ENCODE results near the gene RNF112. TPM values are rescaled to one million over a fixed set of nuclear protein-coding genes. Genes with fewer than 3 reads are reported as not detected.

The RNF112 gene
- total and polyA plus RNA-seq, 2 of the 8 experiments (the other 6 are each of a cell fraction or from before 2014, with no cell fraction given), result 1.1 to 2.2 TPM

DNA sequence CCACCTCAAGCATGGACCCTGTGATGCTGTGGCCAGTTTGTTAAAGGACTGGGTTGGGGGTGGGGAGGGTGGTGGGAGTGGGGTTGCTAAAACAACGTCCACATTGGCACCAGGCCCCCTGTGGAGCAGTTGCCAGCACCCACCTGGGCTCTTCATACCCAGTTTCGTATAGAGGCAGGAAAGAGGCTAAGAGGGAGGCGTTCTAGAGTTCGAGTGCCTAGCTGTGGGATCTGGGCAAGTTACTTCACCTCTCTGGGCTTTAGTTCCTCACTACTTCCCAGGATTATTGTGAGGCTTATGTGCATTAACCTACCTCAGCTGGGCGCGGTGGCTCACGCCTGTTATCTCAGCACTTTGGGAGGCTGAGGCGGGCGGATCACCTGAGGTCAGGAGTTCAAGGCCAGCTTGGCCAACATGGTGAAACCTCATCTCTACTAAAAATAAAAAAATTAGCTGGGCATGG, 25.5 kb upstream of the RNF112 start:
- H3K4me1 ChIP-seq (replicated peaks in 1 of 4; ENCODE audit: control insufficient read depth in 3 of 4, insufficient read depth in 4 of 4, low read length in 3 of 4), result peaks cover 4 to 16% (median 12%) of the 10 kb centered on the region in 4 experiments

More for the DNA sequence above, 25.5 kb upstream of the RNF112 start:
- CTCF ChIA-PET (ENCODE audit: partially characterized antibody), result interaction anchor here (1.0 to 2.1 kb wide), 7 partner anchors 14 to 381 kb away, joined by 3 to 12 read pairs (median 5); partner anchors contain the start of gene B9D1
- Histone ChIP-seq H2BK15ac (ENCODE audit: low read length) (no peak overlapping the region), H3K4me3 (ENCODE audit: extremely low read depth in 1 of 4, insufficient read depth in 2 of 4, low read depth in 3 of 4, low read length in 4 of 4) (no peak overlapping the region), H3K27me3 (replicated peaks in 1 of 4; ENCODE audit: control insufficient read depth in 3 of 4, extremely low read depth in 1 of 4, insufficient read depth in 3 of 4, low read length in 3 of 4) (no peaks in the 10 kb centered on the region), H3K9me3 (ENCODE audit: insufficient read depth in 2 of 2, low read depth in 1 of 2, low read length in 1 of 2) (no peaks in the 10 kb centered on the region), H4K8ac (ENCODE audit: extremely low read depth, insufficient read depth, low read length) (no peak overlapping the region), H3K36me3 (ENCODE audit: control insufficient read depth in 2 of 4, insufficient read depth in 4 of 4, low read length in 3 of 4) (peaks cover 29 to 48% (median 36%) of the 10 kb centered on the region in 4 experiments), H4K5ac (ENCODE audit: insufficient read length, low read depth, low read length) (no peak overlapping the region), H3K18ac (ENCODE audit: extremely low read depth, low read length) (no peak overlapping the region), H3K79me2 (ENCODE audit: control insufficient read depth in 1 of 2, insufficient read depth in 2 of 2, low read length in 2 of 2) (peaks cover 0 to 9% of the 10 kb centered on the region in 2 experiments; a peak in 2 of 4 replicates), H3K23ac (ENCODE audit: insufficient read length) (no peak overlapping the region), H2BK5ac (ENCODE audit: low read depth, low read length) (no peak overlapping the region), H3K23me2 (ENCODE audit: low read depth, low read length) (peaks cover 3% of the 10 kb centered on the region; the same call in 1 of the 2 replicates), H4K20me1 (replicated peaks in 1 of 2; ENCODE audit: control insufficient read depth in 1 of 2, insufficient read depth in 2 of 2, low read length in 2 of 2) (peaks cover 3 to 19% of the 10 kb centered on the region in 2 experiments), H2AK5ac (ENCODE audit: low read depth, low read length) (no peak overlapping the region), H3K4me2 (ENCODE audit: insufficient read depth in 1 of 2, low read depth in 2 of 2, low read length in 2 of 2) (no peak overlapping the region), H3K27ac (ENCODE audit: low read depth, low read length) (no peak overlapping the region), H2BK12ac (ENCODE audit: low read depth, low read length) (no peak overlapping the region), H2BK120ac (replicated peaks; ENCODE audit: low read depth, low read length) (no peak overlapping the region), H3K56ac (replicated peaks; ENCODE audit: insufficient read length, low read depth, low read length) (no peak overlapping the region), H3K14ac (ENCODE audit: insufficient read length) (no peak overlapping the region), H4K91ac (replicated peaks; ENCODE audit: insufficient read length, low read length) (no peak overlapping the region), H3K9ac (replicated peaks in 1 of 4; ENCODE audit: extremely low read depth in 1 of 4, low read depth in 3 of 4, low read length in 3 of 4) (no peak overlapping the region), H3K79me1 (ENCODE audit: low read depth, low read length) (peaks cover 5% of the 10 kb centered on the region), H3K4ac (replicated peaks; ENCODE audit: insufficient read length, low read depth, low read length) (no peak overlapping the region), H2AFZ (ENCODE audit: low read length) (no peak overlapping the region), H2BK20ac (ENCODE audit: low read length) (no peak overlapping the region)
- FAIRE-seq (no peak), DNase-seq (ENCODE audit: low read depth in 1 of 2, low spot score in 2 of 2) (no peak)
- WGBS, 2 experiments (ENCODE audit: extremely low coverage in 1 of 2, insufficient coverage in 1 of 2, insufficient read length in 1 of 2, insufficient replicate concordance in 2 of 2, low coverage in 1 of 2, low lambda C conversion rate in 2 of 2, missing lambda C conversion rate in 1 of 2), result 85% methylated on average over 8 of the region's 9 CpGs; no CpG with 5 or more reads in 1 of the 2 experiments
- POLR2A ChIA-PET (ENCODE audit: partially characterized antibody), result interaction anchor here (0.6 to 2.7 kb wide), 11 partner anchors 7 to 608 kb away, joined by 3 to 23 read pairs (median 5); partner anchors contain the start of gene MAPK7
- TF ChIP-seq TAF1 (IDR thresholded peaks at IDR 0.05; ENCODE audit: low read depth, low read length) (no peak), NRF1 (IDR thresholded peaks at IDR 0.05; ENCODE audit: low read depth, low read length) (no peak), TEAD4 (IDR thresholded peaks at IDR 0.05; ENCODE audit: low read depth, low read length) (no peak), MAFK (IDR thresholded peaks at IDR 0.05; ENCODE audit: low read depth, low read length) (no peak), SP1 (IDR thresholded peaks at IDR 0.05; ENCODE audit: low read depth, low read length) (no peak), CBX5 (IDR thresholded peaks at IDR 0.05; ENCODE audit: low read depth, low read length) (no peak), KDM4A (IDR thresholded peaks at IDR 0.05; ENCODE audit: low read depth, low read length, severe bottlenecking) (no peak), ASH2L (IDR thresholded peaks at IDR 0.05; ENCODE audit: low read length) (no peak), TBP (IDR thresholded peaks at IDR 0.05; ENCODE audit: low read depth, low read length) (no peak)
- TF ChIP-seq, protein P1, sequence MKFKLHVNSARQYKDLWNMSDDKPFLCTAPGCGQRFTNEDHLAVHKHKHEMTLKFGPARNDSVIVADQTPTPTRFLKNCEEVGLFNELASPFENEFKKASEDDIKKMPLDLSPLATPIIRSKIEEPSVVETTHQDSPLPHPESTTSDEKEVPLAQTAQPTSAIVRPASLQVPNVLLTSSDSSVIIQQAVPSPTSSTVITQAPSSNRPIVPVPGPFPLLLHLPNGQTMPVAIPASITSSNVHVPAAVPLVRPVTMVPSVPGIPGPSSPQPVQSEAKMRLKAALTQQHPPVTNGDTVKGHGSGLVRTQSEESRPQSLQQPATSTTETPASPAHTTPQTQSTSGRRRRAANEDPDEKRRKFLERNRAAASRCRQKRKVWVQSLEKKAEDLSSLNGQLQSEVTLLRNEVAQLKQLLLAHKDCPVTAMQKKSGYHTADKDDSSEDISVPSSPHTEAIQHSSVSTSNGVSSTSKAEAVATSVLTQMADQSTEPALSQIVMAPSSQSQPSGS (IDR thresholded peaks at IDR 0.05; ENCODE audit: low read length), result no peak

Data from H1 (cell line).